ENCODE results near the gene ACOT6.
A peak's percentile ranks its signal among the peaks of the same experiment; 100 is the strongest.
"Not testable (repeated sequence)": the region's sequence is repeated elsewhere in the genome, so short reads cannot be mapped to it uniquely, and the experiment has no call there.

Gene ACOT6

DNA sequence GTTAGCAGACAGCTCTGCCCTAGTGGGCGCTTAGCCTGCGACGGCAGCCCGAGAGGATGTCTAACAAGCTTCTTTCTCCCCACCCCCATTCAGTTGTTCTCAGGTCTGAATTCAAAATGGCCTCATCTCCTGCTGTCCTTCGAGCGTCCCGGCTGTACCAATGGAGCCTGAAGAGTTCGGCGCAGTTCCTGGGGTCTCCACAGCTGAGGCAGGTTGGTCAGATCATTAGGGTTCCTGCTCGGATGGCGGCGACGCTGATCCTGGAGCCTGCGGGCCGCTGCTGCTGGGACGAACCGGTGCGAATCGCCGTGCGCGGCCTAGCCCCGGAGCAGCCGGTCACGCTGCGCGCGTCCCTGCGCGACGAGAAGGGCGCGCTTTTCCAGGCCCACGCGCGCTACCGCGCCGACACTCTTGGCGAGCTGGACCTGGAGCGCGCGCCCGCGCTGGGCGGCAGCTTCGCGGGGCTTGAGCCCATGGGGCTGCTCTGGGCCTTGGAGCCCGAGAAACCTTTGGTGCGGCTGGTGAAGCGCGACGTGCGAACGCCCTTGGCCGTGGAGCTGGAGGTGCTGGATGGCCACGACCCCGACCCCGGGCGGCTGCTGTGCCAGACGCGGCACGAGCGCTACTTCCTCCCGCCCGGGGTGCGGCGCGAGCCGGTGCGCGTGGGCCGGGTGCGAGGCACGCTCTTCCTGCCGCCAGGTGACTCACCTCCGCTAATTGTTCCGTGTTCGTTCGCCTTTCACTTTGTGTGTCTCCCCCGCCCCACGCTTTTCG, 42.9 kb upstream of the ACOT6 start, which contains the start of gene ACOT2:
ACOT2 (plus strand) TSS at position 29 of the 774 bp plus-strand sequence; CDS start at position 57, 28 bp downstream.
- ChIA-PET CTCF (interaction anchor here (0.6 to 1.9 kb wide), 7 partner anchors 8 to 64 kb away, joined by 3 to 10 read pairs (median 4); no protein-coding TSS in a partner anchor), POLR2A (interaction anchor here (0.6 to 2.2 kb wide), 29 partner anchors 10 to 598 kb away, joined by 3 to 15 read pairs (median 5); partner anchors contain the start of genes ACOT6, DNAL1, NUMB and RIOX1)
- TF ChIP-seq ELF4 (IDR thresholded peaks at IDR 0.05) (0 out of 2 replicates have a peak, but pooled peaks have one; percentile 48), L3MBTL2 (conservative IDR thresholded peaks at IDR 0.05) (peak; percentile 18), NFRKB (IDR thresholded peaks at IDR 0.05) (peak; percentile 57; the same call in 1 of the 2 replicates)
- peak; percentile 73 for DNase-seq (ENCODE audit: extremely low spot score)

DNA sequence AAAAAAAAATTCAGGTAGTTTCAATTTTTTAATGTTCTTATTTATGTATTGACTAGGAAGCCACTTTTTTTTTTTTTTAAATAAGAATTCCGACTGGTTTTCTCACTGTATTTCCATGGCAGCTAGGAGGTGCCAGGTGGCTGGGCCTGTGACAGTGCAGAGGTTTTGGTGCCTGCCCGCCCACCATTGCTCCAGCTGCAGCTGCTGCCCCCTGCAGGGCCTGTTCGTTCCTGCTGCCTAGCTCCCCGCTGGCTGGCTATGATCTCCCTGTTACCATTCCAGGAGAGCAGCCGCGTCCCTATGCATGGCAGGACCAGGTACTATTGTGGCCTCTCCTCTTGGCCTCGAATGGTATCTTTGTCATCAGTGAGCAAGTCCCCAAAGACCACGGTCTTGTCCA, 41.4 kb upstream of the ACOT6 start:
- ChIA-PET POLR2A (interaction anchor here (0.6 to 2.2 kb wide), 4 partner anchors 19 to 62 kb away, joined by 3 to 11 read pairs (median 5); no protein-coding TSS in a partner anchor), CTCF (interaction anchor here (0.7 to 1.3 kb wide), 5 partner anchors 42 to 99 kb away, joined by 3 to 5 read pairs (median 3); no protein-coding TSS in a partner anchor)
- DNase-seq (ENCODE audit: extremely low spot score), result peak; percentile 55

DNA sequence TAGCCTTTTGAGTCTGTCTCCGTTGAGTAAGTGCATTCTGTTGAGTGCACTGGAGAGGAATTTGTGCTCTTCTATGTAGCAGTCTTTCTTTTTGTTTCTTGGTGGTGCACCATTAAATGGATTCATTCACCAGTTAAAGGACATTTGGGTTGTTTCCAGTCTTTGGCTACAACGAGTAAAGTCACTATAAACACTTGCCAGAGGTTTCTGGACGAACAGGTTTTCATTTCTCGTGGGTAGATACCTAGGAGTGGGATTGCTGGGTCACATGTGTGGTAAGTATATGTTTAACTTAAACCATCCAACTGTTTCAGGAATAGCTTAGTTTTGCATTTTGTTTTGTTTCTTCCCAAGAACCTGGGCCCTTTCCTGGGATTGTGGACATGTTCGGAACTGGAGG, 39.3 kb upstream of the ACOT6 start:
- POLR2A ChIA-PET; CTCF ChIA-PET; DNase-seq (ENCODE audit: extremely low spot score): not testable (repeated sequence)

DNA sequence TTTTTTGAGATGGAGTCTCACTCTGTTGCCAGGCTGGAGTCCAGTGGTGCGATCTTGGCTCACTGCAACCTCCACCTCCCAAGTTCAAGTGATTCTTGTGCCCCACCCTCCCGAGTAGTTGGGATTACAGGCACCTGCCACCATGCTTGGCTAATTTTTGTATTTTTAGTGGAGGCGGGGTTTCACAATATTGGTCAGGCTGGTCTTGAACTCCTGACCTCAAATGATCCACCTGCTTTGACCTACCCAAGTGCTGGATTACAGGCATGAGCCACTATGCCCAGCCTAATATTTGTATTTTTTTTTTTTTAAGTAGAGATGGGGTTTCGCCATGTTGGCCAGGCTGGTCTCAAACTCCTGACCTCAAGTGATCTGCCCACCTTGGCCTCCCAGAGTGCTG, 38.6 kb upstream of the ACOT6 start:
- DNase-seq (ENCODE audit: extremely low spot score); POLR2A ChIA-PET; CTCF ChIA-PET: not testable (repeated sequence)

DNA sequence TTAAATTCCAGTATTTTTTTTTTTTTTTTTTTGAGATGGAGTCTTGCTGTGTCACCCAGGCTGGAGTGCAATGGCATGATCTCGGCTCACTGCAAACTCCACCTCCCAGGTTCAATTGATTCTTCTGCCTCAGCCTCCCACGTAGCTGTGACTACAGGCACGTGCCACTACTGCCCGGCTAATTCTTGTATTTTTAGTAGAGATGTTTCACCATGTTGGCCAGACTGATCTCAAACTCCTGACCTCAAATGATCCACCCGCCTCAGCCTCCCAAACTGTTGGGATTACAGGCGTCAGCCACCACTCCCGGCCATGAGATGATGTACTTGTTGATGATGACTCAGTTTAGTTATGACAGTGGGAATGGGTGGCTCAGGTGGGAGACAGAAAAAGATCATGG, 38.1 kb upstream of the ACOT6 start:
- DNase-seq (ENCODE audit: extremely low spot score); CTCF ChIA-PET; POLR2A ChIA-PET: not testable (repeated sequence)

DNA sequence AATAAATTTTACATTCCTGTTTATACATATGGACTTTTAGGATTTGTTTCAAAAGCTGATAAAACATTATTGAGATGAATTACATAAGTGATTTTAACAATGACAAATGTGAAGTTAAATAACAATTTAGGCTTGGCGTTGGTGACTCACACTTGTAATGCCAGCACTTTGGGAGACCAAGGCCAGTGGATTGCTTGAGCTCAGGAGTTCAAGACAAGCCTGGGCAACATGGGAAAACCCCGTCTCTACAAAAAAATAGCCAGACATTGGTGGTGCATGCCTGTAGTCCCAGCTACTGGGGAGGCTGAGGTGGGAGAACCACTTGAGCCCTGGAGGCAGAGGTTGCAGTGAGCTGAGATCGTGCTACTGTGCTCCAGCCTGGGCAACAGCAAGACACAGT, 35.9 kb upstream of the ACOT6 start:
- TF ChIP-seq SP1 (IDR thresholded peaks at IDR 0.05) (no peak), L3MBTL2 (conservative IDR thresholded peaks at IDR 0.05) (no peak), LEF1 (IDR thresholded peaks at IDR 0.05; ENCODE audit: borderline replicate concordance) (no peak)
- ChIA-PET CTCF (no interaction called here), POLR2A (no interaction called here)
- DNase-seq (ENCODE audit: extremely low spot score), result no peak

DNA sequence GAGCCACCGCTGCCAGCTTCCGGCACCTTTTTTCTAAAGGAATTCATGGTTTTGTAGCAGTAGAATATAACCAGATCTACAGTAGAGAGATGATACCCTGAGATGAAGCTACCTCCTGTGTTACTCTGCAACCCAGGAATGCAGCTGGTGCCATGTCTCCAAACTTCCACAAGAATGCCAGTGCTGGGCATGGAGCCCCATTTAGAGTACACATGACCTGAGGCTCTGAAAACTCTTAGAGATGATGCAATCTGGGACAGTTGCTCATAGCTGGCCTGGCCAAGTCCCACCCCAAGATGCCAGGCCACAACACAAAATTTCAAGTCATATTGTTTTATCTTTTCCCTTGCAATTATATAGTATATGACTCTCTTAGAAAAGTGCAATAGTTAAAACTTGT, 35.1 kb upstream of the ACOT6 start:
- CTCF ChIA-PET, result interaction anchor here (0.6 kb wide), 1 partner anchor 8 kb away, joined by 5 read pairs; the partner anchor contains the start of gene ACOT2
- DNase-seq (ENCODE audit: extremely low spot score); POLR2A ChIA-PET: not testable (repeated sequence)

DNA sequence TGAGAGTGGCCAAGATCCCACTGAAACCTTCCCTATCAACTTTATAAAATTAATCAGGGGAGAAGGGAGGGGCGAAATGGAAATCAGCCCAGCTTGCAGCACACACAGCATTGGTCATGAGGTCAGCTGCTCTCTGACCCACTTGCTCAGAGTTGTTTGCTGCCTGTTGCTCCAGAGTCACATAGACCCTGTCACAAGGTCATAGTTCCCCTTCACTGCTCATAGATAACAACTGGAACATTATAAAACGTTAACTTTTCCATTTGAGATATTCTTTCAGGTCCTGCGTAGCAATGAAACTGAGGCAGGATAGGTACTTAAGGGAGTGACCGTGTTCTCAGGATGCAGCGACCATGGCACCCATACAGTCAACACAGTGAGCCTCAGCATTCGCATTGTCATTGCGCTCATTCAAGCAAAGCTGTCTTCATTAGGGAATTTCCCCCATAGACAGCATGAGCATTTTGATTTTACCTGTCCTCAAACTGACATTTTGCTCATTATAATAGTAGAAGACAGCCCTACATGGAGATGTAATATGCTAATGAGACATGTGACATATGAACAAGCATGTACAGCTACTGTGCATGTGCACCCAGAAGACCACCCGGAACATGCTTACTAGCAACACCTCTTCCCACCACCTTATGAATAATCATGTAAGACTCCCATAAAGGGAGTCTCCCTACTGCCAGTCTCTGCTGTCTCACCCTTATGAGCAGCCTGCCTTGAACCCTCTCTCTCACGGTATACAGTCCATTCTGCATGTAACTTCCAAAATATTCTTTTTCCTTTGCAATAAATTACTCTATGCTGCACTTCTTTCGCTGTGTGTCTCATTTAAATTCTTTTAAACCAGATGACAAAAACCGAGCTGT, 30.0 kb upstream of the ACOT6 start:
- CTCF ChIA-PET, result not testable (repeated sequence)

DNA sequence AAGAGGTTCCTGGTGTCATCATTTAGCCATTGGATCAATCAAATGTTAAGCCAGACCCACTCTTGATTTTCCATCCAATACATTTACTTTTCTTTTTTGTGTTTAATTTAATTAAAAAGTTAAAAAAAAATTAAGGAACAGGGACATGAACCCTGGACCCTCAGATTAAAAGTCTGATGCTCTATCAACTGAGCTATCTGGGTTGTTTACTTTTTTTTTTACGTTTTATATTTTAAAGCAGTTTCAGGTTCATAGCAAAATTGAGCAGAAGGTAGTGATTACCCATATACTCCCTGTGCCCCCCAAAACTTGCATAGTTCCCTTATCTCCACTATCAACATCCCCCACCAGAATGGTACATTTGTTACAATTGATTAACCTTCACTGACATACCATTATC, 23.6 kb upstream of the ACOT6 start:
- no peak for DNase-seq (ENCODE audit: extremely low spot score)
- CTCF ChIA-PET, result interaction anchor here (0.7 kb wide), 1 partner anchor 350 kb away, joined by 5 read pairs; no protein-coding TSS in a partner anchor
- TF ChIP-seq ZNF384 (IDR thresholded peaks at IDR 0.05) (no peak), ELF4 (IDR thresholded peaks at IDR 0.05) (no peak), CTBP1 (IDR thresholded peaks at IDR 0.05; ENCODE audit: borderline replicate concordance) (no peak), SP1 (IDR thresholded peaks at IDR 0.05) (no peak), LEF1 (IDR thresholded peaks at IDR 0.05; ENCODE audit: borderline replicate concordance) (no peak), SUZ12 (IDR thresholded peaks at IDR 0.05) (no peak), FOXK2 (IDR thresholded peaks at IDR 0.05) (no peak), FOXM1 (IDR thresholded peaks at IDR 0.05; ENCODE audit: borderline replicate concordance) (no peak), L3MBTL2 (conservative IDR thresholded peaks at IDR 0.05) (no peak), ARNT (IDR thresholded peaks at IDR 0.05) (no peak)
- TF ChIP-seq, protein P1, sequence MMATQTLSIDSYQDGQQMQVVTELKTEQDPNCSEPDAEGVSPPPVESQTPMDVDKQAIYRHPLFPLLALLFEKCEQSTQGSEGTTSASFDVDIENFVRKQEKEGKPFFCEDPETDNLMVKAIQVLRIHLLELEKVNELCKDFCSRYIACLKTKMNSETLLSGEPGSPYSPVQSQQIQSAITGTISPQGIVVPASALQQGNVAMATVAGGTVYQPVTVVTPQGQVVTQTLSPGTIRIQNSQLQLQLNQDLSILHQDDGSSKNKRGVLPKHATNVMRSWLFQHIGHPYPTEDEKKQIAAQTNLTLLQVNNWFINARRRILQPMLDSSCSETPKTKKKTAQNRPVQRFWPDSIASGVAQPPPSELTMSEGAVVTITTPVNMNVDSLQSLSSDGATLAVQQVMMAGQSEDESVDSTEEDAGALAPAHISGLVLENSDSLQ (IDR thresholded peaks at IDR 0.05), result no peak
- POLR2A ChIA-PET, result interaction anchor here (0.6 to 1.8 kb wide), 2 partner anchors 19 to 410 kb away, joined by 4 to 11 read pairs; partner anchors contain the start of gene ACOT2

More for the DNA sequence above, 30.0 kb upstream of the ACOT6 start:
- DNase-seq (ENCODE audit: extremely low spot score); POLR2A ChIA-PET: not testable (repeated sequence)

Measured in HEK293T (cell line).